ENCODE results near the gene ABCC11.
"Not testable (repeated sequence)": the region's sequence is repeated elsewhere in the genome, so short reads cannot be mapped to it uniquely, and the experiment has no call there.

The ABCC11 gene

DNA sequence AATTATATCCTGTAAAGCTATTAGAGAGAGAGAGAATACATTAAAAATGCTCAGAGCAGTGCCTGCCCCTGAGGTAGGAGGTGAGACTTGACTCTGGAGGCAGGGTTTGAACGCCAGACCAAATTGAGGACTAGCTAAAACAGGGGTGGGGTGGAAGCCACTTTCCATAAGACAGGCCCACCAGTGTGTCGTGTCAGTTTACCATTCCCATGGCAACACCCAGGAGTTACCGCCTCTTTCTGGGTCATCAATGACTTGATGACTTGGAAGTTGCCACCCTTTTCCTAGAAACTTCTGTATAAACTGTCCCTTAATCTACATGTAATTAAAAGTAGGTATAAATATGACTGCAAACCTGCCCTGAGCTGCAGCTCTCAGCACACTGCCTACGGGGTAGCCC lies 59.6 kb downstream of the ABCC11 start:
- H3K27ac ChIP-seq, result no peak overlapping the region
- no peak for TF ChIP-seq ZFX (IDR thresholded peaks at IDR 0.05)
- TF ChIP-seq, protein P1, sequence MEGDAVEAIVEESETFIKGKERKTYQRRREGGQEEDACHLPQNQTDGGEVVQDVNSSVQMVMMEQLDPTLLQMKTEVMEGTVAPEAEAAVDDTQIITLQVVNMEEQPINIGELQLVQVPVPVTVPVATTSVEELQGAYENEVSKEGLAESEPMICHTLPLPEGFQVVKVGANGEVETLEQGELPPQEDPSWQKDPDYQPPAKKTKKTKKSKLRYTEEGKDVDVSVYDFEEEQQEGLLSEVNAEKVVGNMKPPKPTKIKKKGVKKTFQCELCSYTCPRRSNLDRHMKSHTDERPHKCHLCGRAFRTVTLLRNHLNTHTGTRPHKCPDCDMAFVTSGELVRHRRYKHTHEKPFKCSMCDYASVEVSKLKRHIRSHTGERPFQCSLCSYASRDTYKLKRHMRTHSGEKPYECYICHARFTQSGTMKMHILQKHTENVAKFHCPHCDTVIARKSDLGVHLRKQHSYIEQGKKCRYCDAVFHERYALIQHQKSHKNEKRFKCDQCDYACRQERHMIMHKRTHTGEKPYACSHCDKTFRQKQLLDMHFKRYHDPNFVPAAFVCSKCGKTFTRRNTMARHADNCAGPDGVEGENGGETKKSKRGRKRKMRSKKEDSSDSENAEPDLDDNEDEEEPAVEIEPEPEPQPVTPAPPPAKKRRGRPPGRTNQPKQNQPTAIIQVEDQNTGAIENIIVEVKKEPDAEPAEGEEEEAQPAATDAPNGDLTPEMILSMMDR (conservative IDR thresholded peaks at IDR 0.05), result no peak

DNA sequence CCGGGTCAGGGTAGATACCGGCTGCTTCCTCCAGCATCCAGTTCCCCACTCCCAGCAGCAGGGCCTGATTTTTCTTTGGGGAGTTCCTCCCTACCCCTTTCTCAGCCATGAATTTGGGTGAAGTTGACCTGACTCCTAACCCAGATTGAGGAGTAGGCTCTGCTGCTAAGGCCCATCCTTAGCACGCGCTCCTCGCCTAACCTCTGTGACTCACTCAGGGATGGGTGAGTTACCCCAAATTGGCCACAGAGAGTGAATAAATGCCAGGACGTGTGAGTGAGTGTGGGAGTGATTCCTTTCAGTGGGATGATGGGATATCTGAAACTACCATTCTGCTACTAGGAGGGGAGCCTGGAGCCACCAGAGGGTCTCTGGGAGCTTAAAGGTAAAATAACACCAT lies 62.7 kb downstream of the ABCC11 start:
- H3K27ac ChIP-seq, result no peak overlapping the region
- TF ChIP-seq, protein P1 (conservative IDR thresholded peaks at IDR 0.05), result no peak
- TF ChIP-seq ZFX (IDR thresholded peaks at IDR 0.05), result no peak

DNA sequence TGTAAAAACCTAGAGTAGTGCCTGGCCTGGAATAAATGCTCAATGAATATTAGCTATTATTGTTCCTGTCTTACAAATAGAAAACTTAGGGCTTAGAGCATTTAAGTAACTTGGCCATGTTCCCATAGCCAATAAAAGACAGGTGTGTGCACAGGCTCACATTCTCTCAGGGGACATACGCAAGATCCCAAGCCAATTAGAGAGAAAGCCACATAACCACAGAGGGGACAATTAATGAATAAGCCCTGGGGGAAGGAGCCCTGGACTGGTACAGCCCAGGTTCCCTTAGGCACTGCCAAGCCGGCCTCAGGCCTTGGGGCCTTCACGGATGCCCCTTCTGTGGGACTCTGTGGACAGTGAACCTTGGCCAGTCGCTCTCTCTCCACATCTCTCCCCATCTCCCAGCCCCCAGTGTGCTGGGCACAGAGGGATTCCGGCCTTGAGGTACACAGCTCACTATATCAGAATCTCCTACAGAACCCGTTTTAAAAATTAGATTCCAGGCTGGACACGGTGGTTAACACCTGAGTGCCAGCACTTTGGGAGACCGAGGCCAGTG lies 64.3 kb downstream of the ABCC11 start:
- TF ChIP-seq ZFX (IDR thresholded peaks at IDR 0.05), result no peak
- TF ChIP-seq, protein P1 (conservative IDR thresholded peaks at IDR 0.05), result no peak
- no peak overlapping the region for H3K27ac ChIP-seq

DNA sequence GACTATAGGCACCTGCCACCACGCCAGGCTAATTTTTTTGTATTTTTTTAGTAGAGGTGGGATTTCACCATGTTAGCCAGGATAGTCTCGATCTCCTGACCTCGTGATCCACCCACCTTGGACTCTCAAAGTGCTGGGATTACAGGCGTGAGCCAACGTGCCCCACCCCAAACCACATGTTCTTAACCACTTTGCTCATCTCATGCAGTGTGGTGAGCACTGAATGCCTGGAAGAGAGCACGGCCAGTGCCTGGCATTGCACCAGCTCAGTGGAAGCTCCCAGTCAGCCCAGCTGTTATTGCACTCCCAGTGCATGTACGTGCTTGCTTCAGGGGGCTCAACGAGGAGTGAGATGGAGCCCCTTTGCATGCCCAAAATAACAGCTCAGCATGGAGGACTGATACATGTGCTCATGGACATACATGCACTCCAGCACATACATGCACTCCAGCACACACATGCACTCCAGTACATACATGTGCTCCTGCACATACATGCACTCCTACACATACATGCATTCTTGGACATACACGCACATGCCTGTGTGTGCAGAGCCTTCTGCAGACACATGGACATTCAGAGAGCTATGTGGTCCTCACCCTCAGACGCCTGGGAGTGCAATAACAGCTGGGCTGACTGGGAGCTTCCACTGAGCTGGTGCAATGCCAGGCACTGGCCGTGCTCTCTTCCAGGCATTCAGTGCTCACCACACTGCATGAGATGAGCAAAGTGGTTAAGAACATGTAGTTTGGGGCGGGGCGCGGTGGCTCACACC lies 65.4 kb downstream of the ABCC11 start:
- not testable (repeated sequence) for H3K27ac ChIP-seq

DNA sequence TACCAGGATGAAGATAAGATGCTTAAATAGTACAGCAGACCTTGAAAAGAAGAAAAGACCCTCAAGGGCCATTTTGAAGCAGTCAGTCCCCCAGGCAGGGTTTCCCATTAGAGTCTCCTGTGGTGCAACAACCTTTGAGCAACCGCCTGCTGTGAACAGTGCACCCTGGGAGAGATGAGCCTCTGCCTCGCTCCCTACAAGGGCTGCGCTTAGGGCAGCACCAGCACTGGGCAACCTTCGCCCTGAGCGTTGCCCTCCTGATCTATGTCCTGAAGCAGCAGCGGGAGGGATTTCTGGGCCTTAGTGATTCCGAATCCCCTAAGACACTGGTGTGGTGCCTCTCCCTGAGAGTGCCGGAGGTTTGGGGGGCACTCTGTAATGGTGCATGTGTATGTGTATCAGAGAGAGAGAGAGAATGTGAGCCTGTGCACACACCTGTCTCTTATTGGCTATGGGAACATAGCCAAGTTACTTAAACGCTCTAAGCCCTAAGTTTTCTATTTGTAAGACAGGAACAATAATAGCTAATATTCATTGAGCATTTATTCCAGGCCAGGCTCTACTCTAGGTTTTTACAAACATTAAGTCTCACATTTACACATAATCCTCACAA lies 66.4 kb downstream of the ABCC11 start:
- TF ChIP-seq, protein P1 (conservative IDR thresholded peaks at IDR 0.05), result no peak
- TF ChIP-seq ZFX (IDR thresholded peaks at IDR 0.05), result no peak

DNA sequence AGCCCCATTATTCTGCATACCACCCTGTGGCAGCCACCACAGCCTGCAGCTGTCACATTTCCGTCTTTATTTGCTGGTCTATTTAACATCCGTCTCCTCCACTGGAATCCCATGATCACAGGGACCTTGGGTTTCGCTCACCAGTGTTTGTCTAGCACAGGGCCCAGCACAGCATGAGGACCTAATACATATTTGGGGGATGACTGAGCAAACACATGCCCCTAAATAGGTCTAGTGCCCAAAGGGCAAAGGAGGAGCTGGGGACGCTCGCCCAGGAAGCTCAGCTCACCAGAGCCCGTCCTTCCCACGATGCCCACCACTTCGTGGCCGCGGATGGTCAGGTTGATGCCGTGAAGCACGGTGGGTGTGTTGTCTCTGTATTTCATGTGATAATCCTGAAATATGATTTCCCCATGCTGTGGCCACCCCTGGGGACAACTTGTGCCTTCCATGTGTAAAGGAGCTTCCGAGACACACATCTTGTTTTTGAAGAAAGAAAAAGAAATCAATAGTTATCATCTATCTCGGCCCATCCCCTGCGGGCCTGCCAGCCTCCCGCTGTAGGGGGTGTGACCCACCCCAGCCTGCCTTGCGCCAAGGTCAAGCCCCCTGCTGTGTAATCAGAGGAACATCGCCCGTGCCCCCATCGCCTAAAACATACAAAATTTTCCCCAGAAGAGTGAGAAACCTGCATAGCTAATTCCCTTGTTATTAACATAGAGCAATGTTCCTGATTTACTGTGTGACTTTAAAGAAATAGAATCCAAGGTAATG lies 70.5 kb downstream of the ABCC11 start:
- H3K27ac ChIP-seq, result no peak overlapping the region
- TF ChIP-seq ZFX (IDR thresholded peaks at IDR 0.05), result no peak
- TF ChIP-seq, protein P1 (conservative IDR thresholded peaks at IDR 0.05), result no peak

More for the DNA sequence above, 66.4 kb downstream of the ABCC11 start:
- H3K27ac ChIP-seq, result no peak overlapping the region

DNA sequence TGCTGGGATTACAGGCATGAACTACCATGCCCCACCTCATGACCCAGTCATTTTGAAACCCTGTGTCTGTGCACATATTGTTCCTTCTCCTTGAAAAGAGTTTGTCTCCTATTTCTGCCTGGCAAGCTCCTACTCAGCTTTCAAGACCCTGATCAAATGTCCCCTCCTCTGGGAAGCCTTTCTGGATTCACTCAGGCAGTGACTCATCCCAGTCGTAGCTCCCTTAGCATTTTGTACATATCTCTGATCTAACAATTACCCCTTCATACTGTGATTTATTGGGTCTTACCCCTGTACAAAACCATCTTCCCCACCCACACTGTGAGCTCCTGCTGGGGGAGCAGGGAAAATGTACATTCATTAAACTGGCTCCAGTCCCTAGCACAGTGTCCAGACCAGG lies 73.5 kb downstream of the ABCC11 start:
- H3K27ac ChIP-seq, result no peak overlapping the region
- no peak for TF ChIP-seq ZFX (IDR thresholded peaks at IDR 0.05)
- TF ChIP-seq, protein P1 (conservative IDR thresholded peaks at IDR 0.05), result no peak
